HEK293T (cell line): ENCODE data around the gene SYS1.

Experiments used
- ELF4 ChIP-seq: fragments of 450-650 bp; IDR thresholded peaks from 2 replicates; pipeline ENCODE4 v1.6.1; 2017; ENCODE audit warnings: antibody characterized with exemption
- FOXK2 ChIP-seq: fragments of 450-650 bp; IDR thresholded peaks from 2 replicates; pipeline ENCODE4 v1.6.1; 2016; ENCODE audit warnings: mild to moderate bottlenecking
- FOXM1 ChIP-seq: fragments of 450-650 bp; IDR thresholded peaks from 2 replicates; pipeline ENCODE4 v1.6.1; 2017; ENCODE audit warnings: mild to moderate bottlenecking, borderline replicate concordance
- SP1 ChIP-seq: fragments of 450-650 bp; IDR thresholded peaks from 2 replicates; pipeline ENCODE4 v1.6.1; 2017
- ZNF384 ChIP-seq: fragments of 450-650 bp; IDR thresholded peaks from 2 replicates; pipeline ENCODE4 v1.6.1; 2016

DNA sequence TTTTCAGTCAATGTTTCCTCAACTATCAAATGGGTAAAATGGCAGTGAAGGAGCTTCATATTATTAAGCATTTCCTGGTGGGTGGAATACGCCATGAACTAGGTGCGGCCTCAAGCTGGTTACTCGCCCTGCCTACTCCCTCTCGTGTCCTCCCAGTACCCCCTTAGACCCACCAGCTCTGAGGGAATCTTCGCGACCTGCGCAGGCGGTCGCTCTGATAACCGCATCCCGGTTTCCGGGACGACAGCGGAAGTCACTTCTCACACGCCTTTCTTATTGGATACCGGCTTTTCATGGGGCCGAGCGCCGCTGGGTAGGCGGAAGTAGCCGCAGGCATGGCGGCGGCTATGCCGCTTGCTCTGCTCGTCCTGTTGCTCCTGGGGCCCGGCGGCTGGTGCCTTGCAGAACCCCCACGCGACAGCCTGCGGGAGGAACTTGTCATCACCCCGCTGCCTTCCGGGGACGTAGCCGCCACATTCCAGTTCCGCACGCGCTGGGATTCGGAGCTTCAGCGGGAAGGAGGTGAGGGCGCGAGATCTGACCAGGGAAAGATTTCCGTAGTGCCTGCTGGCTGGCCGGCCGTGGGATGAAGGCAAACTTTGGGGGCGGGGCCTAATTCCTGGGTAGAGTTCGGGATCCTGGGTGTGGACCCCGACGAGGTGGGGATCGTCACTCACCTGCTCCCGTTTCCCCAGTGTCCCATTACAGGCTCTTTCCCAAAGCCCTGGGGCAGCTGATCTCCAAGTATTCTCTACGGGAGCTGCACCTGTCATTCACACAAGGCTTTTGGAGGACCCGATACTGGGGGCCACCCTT is 53.1 kb downstream of the SYS1 start, which contains the start of gene PIGT:
- TF ChIP-seq SP1 (no peak), ZNF384 (no peak), ELF4 (peak; percentile 88), FOXM1 (no peak), FOXK2 (no peak)
